ENCODE results near the gene PRKAB2.

GRCh38 chr1:147208619-147209018, 36.3 kb upstream of the PRKAB2 start:
- TF ChIP-seq EZH2 (IDR thresholded peaks at IDR 0.05; ENCODE audit: borderline replicate concordance, low read depth, low read length, severe bottlenecking): no peak
- no peak for TF ChIP-seq CTCF (IDR thresholded peaks at IDR 0.05; ENCODE audit: borderline replicate concordance, extremely low read depth, low read length, poor library complexity, severe bottlenecking)
